Activated CD8-positive, alpha-beta memory T cell treated with anti-CD3 and anti-CD28 coated beads, Interleukin-2, amount 10 ng/mL, durations not matched to agents 7 days and 5 days (primary cell): ENCODE data around the gene GFRAL. TPM values are rescaled to one million over a fixed set of nuclear protein-coding genes. Genes with fewer than 3 reads are reported as not detected.
"Not testable (repeated sequence)": the region's sequence is repeated elsewhere in the genome, so short reads cannot be mapped to it uniquely, and the experiment has no call there.

Experiments used
- ATAC-seq: fragments of 150-1000 bp; cut with Tn5 transposase; one replicate; pipeline ENCODE4 v1.10.0; 2021; ENCODE audit warnings: moderate library complexity
- CTCF ChIA-PET: fragments of 350-600 bp; sonication (Branson Sonifier 250); formaldehyde crosslinking; loops from one replicate; lab custom pipeline; 2021; ENCODE audit warnings: antibody characterized with exemption; lab: Charles Lee
- DNase-seq: peaks from one replicate; pipeline ENCODE4 v3.0.0-alpha.2; 2020
- H3K27ac Mint-ChIP-seq: one replicate; pipeline ENCODE4 v1.8.0; 2021; ENCODE audit warnings: mild to moderate bottlenecking, mixed read lengths
- H3K27me3 Mint-ChIP-seq: one replicate; pipeline ENCODE4 v1.8.0; 2021; ENCODE audit warnings: mixed read lengths
- H3K36me3 Mint-ChIP-seq: one replicate; pipeline ENCODE4 v1.8.0; 2021; ENCODE audit warnings: mild to moderate bottlenecking, mixed read lengths
- H3K4me1 Mint-ChIP-seq: one replicate; pipeline ENCODE4 v1.8.0; 2021; ENCODE audit warnings: mixed read lengths
- H3K4me3 Mint-ChIP-seq: one replicate; pipeline ENCODE4 v1.8.0; 2021; ENCODE audit warnings: mild to moderate bottlenecking, moderate library complexity, mixed read lengths
- H3K9me3 Mint-ChIP-seq: one replicate; pipeline ENCODE4 v1.8.0; 2022; ENCODE audit warnings: low read depth, mixed read lengths
- total RNA-seq, 2 experiments: library from RNA; stranded (reverse); gene quantifications; one replicate each; pipeline ENCODE4 v1.2.3, GENCODE V29; 2021

Gene GFRAL
- total RNA-seq, result not detected

GRCh38 chr6:55327169-55327568, at the start of gene GFRAL:
Gene GFRAL (plus strand): TSS chr6:55327469. CDS start chr6:55327555, 86 bp downstream.
- CTCF ChIA-PET, result no interaction called here
- Mint-ChIP-seq H3K27me3 (no peaks in the 10 kb centered on the region), H3K4me1 (no peaks in the 10 kb centered on the region), H3K4me3 (no peak within 1 kb of the TSS), H3K9me3 (peaks cover 12% of the 10 kb centered on the region), H3K27ac (no peak within 1 kb of the TSS), H3K36me3 (no peaks in the 10 kb centered on the region)
- no peak for ATAC-seq
- no peak for DNase-seq

- Mint-ChIP-seq H3K9me3 (no peaks in the 10 kb centered on the region), H3K27me3 (no peaks in the 10 kb centered on the region), H3K27ac (no peak overlapping the region), H3K4me1 (no peaks in the 10 kb centered on the region), H3K36me3 (no peaks in the 10 kb centered on the region), H3K4me3 (no peak overlapping the region)
- CTCF ChIA-PET, result no interaction called here
- ATAC-seq (no peak), DNase-seq (no peak)
These were observed 49.6 kb upstream of the GFRAL start for GRCh38 chr6:55277646-55278045.

GRCh38 chr6:55281215-55281614, 46.1 kb upstream of the GFRAL start:
- Mint-ChIP-seq H3K4me3 (no peak overlapping the region), H3K27me3 (no peaks in the 10 kb centered on the region), H3K9me3 (no peaks in the 10 kb centered on the region), H3K36me3 (no peaks in the 10 kb centered on the region), H3K4me1 (no peaks in the 10 kb centered on the region), H3K27ac (no peak overlapping the region)
- no peak for DNase-seq
- CTCF ChIA-PET, result no interaction called here
- no peak for ATAC-seq

GRCh38 chr6:55282115-55282514, 45.2 kb upstream of the GFRAL start:
- Mint-ChIP-seq H3K27ac (no peak overlapping the region), H3K4me1 (no peaks in the 10 kb centered on the region), H3K36me3 (no peaks in the 10 kb centered on the region), H3K27me3 (no peaks in the 10 kb centered on the region), H3K4me3 (no peak overlapping the region), H3K9me3 (peaks cover 1% of the 10 kb centered on the region)
- ATAC-seq (no peak), DNase-seq (no peak)
- CTCF ChIA-PET, result no interaction called here

- H3K36me3 Mint-ChIP-seq, result no peaks in the 10 kb centered on the region
- no peak overlapping the region for H3K27ac Mint-ChIP-seq
- ATAC-seq (no peak), DNase-seq (no peak)
- H3K4me1 Mint-ChIP-seq, result no peaks in the 10 kb centered on the region
- CTCF ChIA-PET, result no interaction called here
- peaks cover 5% of the 10 kb centered on the region for H3K9me3 Mint-ChIP-seq
- H3K27me3 Mint-ChIP-seq, result no peaks in the 10 kb centered on the region
- H3K4me3 Mint-ChIP-seq, result no peak overlapping the region
These were observed 40.4 kb upstream of the GFRAL start for GRCh38 chr6:55286824-55287223.

- DNase-seq (no peak), ATAC-seq (no peak)
- Mint-ChIP-seq H3K27me3 (no peaks in the 10 kb centered on the region), H3K27ac (no peak overlapping the region), H3K9me3 (peaks cover 5% of the 10 kb centered on the region), H3K4me3 (no peak overlapping the region), H3K36me3 (no peaks in the 10 kb centered on the region), H3K4me1 (no peaks in the 10 kb centered on the region)
- CTCF ChIA-PET, result no interaction called here
These were observed 36.5 kb upstream of the GFRAL start for GRCh38 chr6:55290736-55291135.

- Mint-ChIP-seq H3K4me1 (no peaks in the 10 kb centered on the region), H3K27ac (no peak overlapping the region), H3K9me3 (peaks cover 3% of the 10 kb centered on the region), H3K27me3 (no peaks in the 10 kb centered on the region), H3K36me3 (no peaks in the 10 kb centered on the region), H3K4me3 (no peak overlapping the region)
- CTCF ChIA-PET, result no interaction called here
- ATAC-seq, result no peak
- DNase-seq, result no peak
These were observed 34.2 kb upstream of the GFRAL start for GRCh38 chr6:55293116-55293515.

- H3K4me3 Mint-ChIP-seq, CTCF ChIA-PET, ATAC-seq, H3K4me1 Mint-ChIP-seq, H3K9me3 Mint-ChIP-seq, H3K27me3 Mint-ChIP-seq, H3K27ac Mint-ChIP-seq, H3K36me3 Mint-ChIP-seq, DNase-seq: not testable (repeated sequence)
These were observed 30.1 kb upstream of the GFRAL start for GRCh38 chr6:55297214-55297613.

GRCh38 chr6:55299286-55299985, 27.8 kb upstream of the GFRAL start:
- no peaks in the 10 kb centered on the region for H3K4me1 Mint-ChIP-seq
- H3K36me3 Mint-ChIP-seq, result no peaks in the 10 kb centered on the region
- CTCF ChIA-PET, result no interaction called here
- H3K9me3 Mint-ChIP-seq, result peaks cover 3% of the 10 kb centered on the region
- H3K4me3 Mint-ChIP-seq, result no peak overlapping the region
- H3K27ac Mint-ChIP-seq, result no peak overlapping the region
- ATAC-seq, result no peak
- DNase-seq, result no peak
- no peaks in the 10 kb centered on the region for H3K27me3 Mint-ChIP-seq

- no peak for DNase-seq
- H3K4me1 Mint-ChIP-seq, result no peaks in the 10 kb centered on the region
These were observed 22.5 kb upstream of the GFRAL start for GRCh38 chr6:55304747-55305146.

GRCh38 chr6:55319961-55320695, 7.1 kb upstream of the GFRAL start:
- H3K27ac Mint-ChIP-seq, result no peak overlapping the region
- no peaks in the 10 kb centered on the region for H3K36me3 Mint-ChIP-seq
- no peak for ATAC-seq
- peaks cover 10% of the 10 kb centered on the region for H3K9me3 Mint-ChIP-seq
- H3K4me3 Mint-ChIP-seq, result no peak overlapping the region
- no peaks in the 10 kb centered on the region for H3K27me3 Mint-ChIP-seq
- CTCF ChIA-PET, result no interaction called here
- no peaks in the 10 kb centered on the region for H3K4me1 Mint-ChIP-seq
- DNase-seq, result no peak

More at GRCh38 chr6:55304747-55305146, 22.5 kb upstream of the GFRAL start:
- no peak for ATAC-seq
- H3K27me3 Mint-ChIP-seq, result no peaks in the 10 kb centered on the region
- H3K27ac Mint-ChIP-seq, result no peak overlapping the region
- CTCF ChIA-PET, result no interaction called here
- H3K36me3 Mint-ChIP-seq, result no peaks in the 10 kb centered on the region
- no peak overlapping the region for H3K4me3 Mint-ChIP-seq
- peaks cover 10% of the 10 kb centered on the region for H3K9me3 Mint-ChIP-seq

- ATAC-seq, result no peak
- H3K36me3 Mint-ChIP-seq, result no peaks in the 10 kb centered on the region
- no peak overlapping the region for H3K27ac Mint-ChIP-seq
- no peaks in the 10 kb centered on the region for H3K27me3 Mint-ChIP-seq
- CTCF ChIA-PET, result no interaction called here
- H3K9me3 Mint-ChIP-seq, result peaks cover 14% of the 10 kb centered on the region
- H3K4me3 Mint-ChIP-seq, result no peak overlapping the region
- no peaks in the 10 kb centered on the region for H3K4me1 Mint-ChIP-seq
- no peak for DNase-seq
These were observed 6.6 kb upstream of the GFRAL start for GRCh38 chr6:55320696-55321086.

GRCh38 chr6:55377150-55377549, 49.9 kb downstream of the GFRAL start:
- Mint-ChIP-seq H3K27me3 (no peaks in the 10 kb centered on the region), H3K4me1 (no peaks in the 10 kb centered on the region), H3K27ac (no peak overlapping the region), H3K4me3 (no peak overlapping the region), H3K36me3 (no peaks in the 10 kb centered on the region), H3K9me3 (peaks cover 13% of the 10 kb centered on the region)
- CTCF ChIA-PET, result no interaction called here
- DNase-seq, result no peak
- no peak for ATAC-seq

- Mint-ChIP-seq H3K9me3 (peaks cover 10% of the 10 kb centered on the region), H3K27me3 (no peaks in the 10 kb centered on the region), H3K27ac (no peak overlapping the region), H3K4me1 (no peaks in the 10 kb centered on the region), H3K36me3 (no peaks in the 10 kb centered on the region), H3K4me3 (no peak overlapping the region)
- ATAC-seq (no peak), DNase-seq (no peak)
- CTCF ChIA-PET, result no interaction called here
These were observed 52.2 kb downstream of the GFRAL start for GRCh38 chr6:55379471-55379870.
